HG02610 (cell line): ENCODE results near the gene SLC17A9.

ENCODE experiments used
- ATAC-seq: cut with Tn5 transposase; IDR thresholded peaks from one replicate; pipeline ENCODE4 v1.9.1; 2021; ENCODE audit warnings: mild to moderate bottlenecking, moderate library complexity; ENCODE audit not compliant: unreplicated experiment

Gene SLC17A9

DNA sequence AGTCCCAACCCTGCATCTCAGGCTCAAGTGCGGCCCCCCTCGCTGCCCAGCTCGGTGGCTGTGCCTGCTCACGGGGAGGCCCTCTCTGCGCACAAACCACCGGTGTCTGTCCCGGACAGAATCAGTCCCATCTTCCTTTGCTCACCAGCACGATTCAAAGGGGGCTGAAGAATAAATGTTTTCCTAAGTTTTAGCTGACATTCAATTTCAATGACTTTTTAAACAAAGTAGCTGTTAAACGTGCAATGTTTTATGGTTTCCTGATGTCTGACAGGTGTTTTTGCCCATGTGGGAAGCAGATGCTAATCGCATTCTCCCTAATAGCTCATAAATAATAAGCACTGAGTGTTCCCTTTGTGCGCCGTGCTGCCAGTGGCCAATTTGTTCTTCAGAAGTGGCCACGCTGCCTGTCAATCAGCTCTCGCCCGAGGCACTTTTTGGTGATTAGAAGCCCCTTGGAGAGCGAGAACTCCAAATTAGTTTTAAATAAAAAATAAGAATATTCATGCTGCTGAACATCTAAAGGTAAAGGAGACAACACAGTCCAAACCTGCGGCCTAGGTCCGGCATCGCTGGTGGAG is 28.0 kb downstream of the SLC17A9 start:
- no peak for ATAC-seq

DNA sequence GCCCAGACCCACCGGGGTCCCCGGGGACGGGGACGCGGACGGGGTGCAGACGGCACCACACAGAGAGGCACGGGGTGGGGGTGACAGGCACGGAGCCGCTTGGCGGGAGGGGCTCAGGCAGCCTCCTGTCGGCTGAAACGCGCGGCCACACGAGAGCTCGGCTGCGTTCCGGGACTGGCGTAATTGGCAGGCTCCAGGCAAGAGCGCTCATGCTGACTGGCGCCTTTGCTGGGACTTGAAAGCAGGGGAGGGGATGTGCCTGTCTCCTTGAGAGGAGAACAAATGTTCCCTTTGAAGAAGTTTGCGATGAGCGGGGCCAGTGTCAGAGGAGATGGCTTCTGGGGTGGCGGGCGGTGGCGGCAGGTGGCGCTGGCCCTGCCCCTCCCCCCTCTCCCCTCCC is 28.5 kb downstream of the SLC17A9 start:
- ATAC-seq: no peak

DNA sequence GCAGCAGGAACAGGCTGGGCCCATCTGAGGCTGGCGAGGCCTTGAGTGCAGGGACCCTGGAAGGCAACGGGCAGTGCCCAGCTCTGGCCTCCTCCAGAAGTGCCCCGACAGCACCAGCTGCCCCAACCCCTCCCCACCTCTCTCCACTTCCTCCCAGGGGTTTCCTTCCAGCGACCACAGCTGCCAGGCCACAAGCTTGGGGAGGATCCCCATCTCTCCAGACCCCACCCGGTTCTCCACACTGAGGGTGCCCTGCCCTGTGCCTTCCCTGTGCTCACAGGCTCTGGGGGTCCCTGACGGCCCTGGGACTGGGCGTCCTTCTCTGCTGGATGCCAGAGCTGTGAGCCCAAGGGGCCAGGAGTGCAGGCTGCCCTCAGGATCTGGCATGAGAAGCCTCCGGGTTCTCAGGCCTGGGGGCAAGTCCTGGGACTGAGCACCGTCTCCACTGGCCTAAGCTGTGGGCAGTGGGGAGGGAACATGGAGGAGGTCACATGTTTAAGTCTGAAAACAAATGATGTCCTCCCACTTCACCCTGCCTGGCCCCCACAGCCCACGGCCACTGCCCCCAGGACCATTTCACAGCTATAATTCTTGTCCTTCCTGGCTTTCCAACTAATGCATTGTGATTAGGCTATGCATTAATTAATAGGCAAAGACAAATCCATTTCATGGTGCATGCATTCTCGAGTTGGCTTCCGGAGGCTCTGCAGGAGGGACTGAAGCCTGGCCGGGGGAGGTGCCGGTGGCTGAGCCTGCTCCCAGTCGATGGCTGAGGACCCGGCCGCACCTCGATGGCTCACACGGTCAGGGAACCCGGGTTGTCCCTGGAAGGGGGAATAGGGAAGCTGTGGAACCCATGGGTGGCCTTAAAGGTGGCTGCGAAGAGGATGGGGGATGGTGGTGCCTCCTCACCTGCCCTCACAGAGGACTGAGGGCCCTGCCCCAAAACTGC is 29.9 kb downstream of the SLC17A9 start:
- ATAC-seq: no peak

DNA sequence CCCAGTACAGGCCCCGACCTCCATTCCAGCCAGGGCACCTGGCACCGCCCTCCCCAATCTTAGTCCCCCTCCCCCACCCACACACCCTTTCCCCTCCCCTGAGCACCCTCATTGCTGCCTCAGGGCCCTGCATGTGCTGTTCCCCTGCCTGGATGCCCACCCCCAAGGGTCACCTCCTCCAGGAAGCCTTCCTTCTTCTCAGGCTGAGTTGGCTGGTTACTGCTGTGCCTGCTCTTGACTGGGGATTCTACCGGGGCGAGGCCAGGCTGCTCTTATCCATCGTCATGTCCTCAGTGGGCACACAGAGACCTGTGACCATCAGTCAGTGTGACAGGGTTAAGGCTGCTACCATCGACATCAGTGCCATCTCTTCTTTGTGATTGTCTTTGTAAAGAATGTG is 30.7 kb downstream of the SLC17A9 start:
- ATAC-seq: no peak

DNA sequence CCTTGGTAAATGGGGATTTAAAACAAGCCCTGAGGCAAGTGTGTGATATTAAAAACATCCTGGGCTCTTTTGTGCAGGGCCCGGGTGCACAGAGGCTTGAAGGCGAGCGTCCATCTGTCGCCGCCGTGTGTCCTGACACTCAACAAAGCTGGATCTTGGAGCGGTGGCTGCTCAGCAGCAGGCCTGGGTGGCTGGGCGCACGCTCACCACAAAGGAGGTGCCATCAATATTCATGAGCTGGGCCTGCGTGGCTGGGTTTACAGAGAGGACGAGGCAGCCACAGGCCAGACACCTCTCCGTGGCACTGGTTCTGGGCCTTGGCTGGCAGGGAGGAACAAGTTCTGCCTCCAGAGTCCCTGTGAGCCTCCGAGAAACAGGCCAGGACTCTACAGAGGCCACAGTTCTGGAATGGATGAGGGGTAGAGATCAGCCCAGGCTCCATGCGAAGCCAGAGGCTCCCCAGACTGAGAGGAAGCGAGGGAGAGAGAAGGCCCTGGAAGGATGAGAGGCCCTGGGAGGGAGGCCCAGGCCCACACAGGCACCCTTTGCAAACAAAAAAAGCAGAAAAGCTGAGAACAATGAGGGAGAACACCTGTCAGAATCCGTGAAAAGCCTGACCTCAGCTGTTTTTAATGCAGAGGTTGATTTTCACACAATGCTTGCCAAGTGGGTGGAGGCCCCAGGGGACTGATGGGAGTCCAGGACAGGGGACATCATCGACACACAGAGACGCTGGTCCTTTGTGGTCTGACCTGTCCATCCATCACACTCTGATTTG is 32.3 kb downstream of the SLC17A9 start:
- no peak for ATAC-seq

DNA sequence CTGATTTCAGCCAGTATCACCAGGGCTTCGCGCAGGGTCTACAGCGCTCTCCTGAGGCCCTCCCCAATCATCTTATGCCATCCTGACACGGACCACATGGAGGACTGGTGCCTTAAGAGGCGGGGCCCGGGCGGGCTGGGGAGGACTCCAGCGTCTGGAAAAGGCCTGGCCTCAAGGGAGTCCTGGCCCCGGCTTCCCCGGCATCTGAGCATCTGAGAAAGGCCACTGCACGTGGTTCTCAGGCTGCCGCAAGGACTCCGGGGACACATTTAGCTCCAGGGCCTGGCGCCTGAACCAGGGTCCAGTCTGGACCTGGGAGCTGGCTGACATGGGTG is 32.9 kb downstream of the SLC17A9 start:
- no peak for ATAC-seq

DNA sequence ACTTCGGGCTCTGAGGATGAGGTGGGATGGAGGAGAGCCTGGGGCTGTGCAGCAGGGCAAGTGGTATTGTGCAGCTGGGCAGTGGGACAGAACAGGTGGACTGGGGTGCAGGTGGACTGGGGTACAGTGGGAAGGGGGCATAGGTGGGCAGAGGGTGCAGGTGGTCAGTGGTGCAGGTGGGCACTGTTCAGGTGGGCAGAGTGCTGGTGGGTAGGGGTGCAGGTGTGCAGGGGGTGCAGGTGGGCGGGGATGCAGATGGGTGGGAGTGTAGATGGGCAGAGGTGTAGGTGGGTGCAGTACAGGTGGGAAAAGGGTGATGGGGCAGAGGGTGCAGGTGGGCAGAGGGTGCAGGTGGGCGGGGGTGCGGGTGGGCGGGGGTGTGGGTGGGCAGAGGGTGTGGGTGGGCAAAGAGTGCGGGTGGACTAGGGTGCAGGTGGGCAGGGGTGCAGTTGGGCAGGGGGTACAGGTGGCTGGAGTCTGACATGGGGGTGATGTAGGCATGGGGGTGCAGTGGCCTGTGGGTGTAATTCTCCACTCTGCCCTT is 33.8 kb downstream of the SLC17A9 start:
- no peak for ATAC-seq

DNA sequence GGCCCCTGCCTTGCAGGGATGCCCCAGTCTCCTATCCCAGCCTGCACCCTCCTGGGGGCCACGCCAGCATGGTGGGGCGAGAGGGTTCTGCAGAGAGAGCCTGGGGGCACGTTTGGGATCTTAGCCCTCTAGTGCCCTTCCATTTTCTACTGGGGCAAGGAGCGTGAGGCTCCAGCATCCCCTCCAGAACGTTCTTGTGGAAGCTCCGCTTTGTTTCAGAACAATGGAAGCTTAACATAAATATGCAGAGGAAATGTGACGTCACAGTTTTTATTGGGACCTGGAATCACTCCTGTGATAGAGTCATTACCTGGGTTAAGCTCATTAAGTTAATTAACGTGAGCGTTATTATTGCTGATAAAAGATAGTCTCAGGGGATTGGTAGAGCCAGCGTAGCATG is 34.6 kb downstream of the SLC17A9 start:
- no peak for ATAC-seq

DNA sequence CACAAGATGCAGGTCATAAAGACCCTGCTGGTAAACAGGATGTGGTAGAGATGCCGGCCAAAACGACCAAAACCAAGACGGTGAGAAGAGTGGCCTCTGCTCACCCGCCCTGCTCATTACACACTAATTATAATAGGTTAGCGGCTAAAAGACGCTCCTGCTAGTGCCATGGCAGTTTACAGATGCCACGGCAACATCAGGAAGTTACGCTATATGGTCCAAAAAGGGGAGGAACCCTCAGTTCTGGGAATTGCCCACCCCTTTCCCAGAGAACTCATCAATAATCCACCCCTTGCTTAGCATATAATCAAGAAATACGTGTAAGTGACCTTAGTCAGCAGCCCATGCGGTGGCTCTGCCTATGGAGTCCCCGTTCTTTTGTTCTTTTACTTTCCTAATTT is 36.7 kb downstream of the SLC17A9 start:
- no peak for ATAC-seq

DNA sequence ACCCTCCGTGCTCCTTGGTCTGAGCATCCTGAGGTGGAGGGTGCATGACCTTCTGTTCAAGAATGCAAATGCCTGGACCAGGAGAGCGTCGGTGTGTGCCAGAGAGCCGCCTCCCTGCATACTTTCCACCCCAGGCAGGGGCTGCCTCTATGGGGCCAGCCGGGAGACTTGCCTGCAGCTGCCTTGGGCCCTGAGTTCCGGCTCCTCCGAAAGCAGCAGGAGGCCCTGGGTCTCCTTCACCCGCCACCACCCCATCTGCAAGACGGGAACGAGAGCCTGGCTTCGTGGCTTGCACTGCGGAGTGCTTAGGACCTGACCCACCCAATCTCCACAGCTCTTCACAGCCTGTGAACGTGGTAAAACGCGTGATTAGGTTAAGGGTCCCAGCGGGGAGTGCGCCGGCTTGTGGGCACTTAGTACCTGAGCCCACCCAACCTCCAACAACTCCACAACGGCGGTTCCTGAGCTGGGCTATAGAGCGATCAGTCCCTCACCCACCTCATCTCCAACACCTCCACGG is 37.9 kb downstream of the SLC17A9 start:
- ATAC-seq: no peak

DNA sequence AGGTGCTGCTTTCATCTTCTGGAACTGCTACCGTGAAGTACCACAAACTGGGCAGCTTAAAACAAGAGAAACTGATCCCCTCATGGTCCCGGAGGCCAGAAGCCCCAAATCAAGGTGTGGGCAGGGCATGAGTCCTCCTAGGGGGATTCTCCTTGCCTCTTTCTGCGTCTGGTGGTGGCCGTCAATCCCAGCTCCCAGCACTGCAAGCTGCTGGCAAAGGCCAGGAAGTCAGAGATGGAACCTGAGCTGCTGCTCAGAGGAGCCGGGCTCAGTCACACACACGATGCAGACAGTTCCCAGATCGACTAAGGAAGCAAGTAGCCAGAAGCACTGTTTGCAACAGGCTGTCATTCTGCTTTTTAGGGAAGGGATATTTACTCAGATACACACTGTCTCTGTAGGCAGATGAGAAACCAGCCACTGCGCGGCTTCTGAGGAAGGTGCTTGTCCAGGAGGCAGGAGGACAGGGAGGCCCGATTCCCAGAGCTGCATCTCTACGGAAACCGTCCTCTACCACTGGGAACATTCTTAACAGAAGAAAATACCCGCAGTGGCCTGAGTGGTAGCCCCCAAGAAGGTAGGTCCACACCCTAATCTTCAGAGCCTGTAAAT is 38.8 kb downstream of the SLC17A9 start:
- no peak for ATAC-seq

DNA sequence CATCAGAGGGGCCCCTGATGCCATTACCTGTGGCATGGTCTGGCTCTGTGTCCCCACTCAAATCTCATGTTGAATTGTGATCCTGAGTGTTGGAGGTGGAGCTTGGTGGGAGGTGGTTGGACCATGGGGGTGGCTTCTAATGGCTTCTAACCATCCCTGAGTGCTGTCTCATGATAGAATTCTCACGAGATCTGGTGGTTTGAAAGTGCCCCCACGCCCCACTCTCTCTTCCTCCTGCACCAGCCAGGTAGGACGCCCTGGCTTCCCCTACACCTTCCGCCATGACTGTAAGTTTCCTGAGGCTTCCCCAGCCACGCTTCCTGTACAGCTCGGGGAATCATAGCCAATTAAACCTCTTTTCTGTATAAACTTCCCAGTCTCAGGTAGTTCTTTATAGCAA is 39.4 kb downstream of the SLC17A9 start:
- ATAC-seq: no peak

DNA sequence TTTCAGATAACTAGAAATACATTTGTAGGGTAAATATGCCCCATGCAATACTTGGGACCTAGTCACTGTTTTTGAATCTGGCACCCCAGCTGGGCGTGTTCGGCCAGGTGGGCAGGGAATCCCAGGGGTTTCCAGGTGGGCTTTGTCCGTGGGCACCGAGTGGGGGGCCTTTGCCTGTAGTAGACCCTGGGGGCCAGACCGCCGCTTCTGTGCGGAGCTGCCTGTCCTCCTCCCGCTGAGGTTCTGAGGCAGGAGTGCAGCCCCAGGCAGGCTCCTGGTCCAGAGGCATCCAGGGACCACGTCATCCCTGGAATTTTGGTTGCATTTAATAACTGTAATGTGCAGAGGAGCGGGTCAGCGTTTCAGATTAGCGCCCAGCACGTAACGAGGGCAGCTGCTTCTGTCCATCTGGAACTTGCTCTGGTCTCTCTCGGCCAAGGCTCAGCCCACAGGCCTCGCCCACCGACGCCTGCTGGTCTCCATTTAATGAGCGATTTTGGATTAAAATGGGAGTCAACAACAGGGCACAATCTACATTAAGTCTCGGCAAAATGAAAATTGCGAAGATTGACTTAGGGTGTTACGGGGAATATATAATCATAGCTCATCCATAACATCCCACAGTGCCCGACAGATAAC is 41.5 kb downstream of the SLC17A9 start:
- no peak for ATAC-seq

DNA sequence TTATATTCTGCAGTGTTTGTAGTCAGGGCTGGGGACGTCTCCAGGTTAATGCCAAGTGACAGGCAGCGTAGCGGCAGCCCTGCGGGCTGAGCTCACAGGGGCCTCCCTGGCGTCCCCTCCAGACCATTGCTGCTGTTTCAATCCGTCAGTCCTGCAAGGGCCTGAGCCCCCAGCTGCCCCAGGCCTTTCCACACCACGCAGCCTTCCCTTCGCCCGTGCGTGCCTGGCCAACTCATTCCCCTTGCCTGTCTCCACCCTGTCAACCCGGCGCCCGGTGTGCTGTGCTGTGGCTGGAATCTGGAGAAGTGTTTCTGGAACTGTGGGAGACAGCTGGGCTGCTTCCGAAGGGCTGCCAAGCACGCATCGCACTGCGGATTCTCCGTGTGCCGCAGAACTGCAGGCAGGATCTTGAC is 42.4 kb downstream of the SLC17A9 start:
- no peak for ATAC-seq

DNA sequence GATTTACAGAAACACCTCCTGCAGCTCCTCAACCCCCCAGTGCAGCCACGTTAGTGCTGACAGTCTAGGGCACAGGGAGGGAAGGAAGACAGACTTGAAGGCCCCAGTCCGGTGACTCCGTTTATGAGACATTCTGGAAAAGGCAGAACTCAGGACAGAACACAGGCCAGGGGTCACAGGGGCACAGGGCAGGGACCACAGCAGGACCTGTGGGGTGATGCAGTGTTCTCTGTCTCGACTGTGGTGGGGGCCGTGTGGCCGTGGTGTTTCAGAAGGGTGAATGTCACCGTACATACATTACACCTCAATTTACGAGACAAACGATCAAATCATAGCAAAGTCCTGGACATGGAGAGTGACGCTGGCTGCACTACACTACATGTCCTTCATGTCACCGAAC is 43.0 kb downstream of the SLC17A9 start:
- no peak for ATAC-seq

DNA sequence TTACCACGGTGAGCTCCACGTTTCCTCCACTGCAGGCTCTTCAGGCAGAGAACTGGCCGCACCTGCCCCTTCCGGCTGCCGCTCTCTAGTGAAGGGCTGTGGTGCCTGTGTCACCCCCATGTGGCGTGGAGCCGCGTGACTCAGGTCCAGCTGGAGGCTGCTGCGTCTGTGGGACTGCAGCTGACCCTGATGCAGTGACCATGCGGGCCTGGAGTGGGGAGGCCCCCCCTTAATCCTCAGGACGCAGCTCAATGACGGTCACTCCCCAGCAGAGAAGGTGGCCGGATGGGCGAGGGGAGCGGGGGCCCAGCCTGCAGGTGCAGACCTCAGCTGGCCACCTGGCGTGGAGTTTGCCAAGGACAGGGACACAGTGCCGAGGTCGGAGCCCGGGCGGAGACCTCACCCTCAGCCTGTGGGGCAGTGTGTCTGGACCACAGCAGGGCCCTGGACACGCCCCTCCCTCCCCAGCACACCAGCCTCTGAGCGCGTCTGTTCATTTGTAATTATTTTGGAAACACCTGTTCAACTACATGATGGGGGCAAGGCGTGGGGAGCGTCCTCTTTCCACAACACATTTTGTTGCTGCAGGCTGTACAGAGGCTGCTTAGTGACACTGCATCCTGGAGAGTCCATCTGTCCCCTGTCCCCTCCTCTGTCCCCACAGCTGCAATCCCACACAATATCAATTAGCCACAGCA is 43.5 kb downstream of the SLC17A9 start:
- ATAC-seq: no peak

DNA sequence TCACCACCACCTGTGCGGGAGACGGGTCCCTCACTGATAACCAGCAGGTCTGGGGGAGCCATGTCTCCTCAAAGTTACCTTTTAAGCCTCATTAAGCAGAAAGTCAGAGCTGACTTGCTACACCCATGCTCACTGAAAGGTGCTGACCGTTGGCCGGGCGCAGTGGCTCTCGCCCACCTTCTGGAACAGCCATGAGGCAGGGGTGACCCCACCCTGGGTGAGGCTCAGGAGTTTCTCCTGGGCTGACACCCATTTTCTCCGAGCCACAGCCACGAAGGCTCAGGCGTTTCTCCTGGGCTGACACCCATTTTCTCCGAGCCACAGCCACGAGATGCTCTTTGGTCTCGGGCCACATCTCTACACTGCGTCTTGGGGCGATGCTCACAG is 44.1 kb downstream of the SLC17A9 start:
- ATAC-seq: no peak

DNA sequence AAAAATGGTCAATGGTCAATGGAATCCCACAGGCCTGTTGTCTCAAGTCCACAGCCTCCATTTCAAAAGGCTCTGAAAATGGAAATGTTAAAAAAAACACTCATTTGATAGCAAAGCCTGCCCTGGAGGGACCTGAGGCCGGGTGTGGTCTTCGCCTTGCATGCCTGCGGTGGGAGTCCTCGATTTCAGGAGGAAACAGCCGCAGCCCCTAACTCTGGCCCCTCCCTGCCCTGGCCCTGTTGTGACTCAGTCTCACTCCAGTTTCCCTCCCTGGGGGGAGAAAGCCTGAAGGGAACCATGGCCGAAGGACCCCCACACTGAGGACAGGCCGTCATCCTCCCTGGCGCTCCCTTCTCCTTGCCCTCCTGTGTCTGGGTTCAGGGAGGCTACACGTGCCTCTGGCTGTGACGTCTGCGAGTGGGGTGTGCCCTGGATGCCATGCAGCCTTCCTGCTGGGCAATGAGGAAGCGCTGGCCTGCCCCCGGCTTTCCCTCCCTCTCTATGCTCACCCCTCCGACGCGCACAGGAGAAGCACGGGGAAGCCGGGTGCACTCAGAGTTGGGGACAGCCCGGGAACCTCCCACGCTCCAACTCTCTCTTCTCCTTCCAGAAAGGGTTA is 45.0 kb downstream of the SLC17A9 start:
- ATAC-seq: no peak

DNA sequence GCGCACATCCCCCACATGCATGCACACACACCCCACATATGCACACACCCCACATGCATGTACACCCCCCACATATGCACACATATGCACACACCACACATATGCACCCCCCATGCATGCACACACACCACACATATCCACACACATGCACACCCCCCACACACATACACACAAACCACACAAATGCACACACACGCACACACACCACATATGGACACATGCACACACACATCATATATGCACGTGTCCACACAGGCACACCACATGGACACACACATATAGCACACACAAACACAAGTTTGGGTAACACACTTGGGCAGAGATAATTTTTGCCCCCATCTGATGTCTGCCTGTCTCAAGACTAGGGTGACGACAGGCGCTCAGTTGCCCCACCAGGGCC is 45.9 kb downstream of the SLC17A9 start:
- no peak for ATAC-seq
